GM21825 (cell line): ENCODE measurements around the gene HNRNPA3.
"Not testable (repeated sequence)": the region's sequence is repeated elsewhere in the genome, so short reads cannot be mapped to it uniquely, and the experiment has no call there.

Experiments used
- ATAC-seq: cut with Tn5 transposase; IDR thresholded peaks from one replicate; pipeline ENCODE4 v1.9.1; 2021; ENCODE audit warnings: mild to moderate bottlenecking, moderate library complexity; ENCODE audit not compliant: unreplicated experiment

The HNRNPA3 gene

DNA sequence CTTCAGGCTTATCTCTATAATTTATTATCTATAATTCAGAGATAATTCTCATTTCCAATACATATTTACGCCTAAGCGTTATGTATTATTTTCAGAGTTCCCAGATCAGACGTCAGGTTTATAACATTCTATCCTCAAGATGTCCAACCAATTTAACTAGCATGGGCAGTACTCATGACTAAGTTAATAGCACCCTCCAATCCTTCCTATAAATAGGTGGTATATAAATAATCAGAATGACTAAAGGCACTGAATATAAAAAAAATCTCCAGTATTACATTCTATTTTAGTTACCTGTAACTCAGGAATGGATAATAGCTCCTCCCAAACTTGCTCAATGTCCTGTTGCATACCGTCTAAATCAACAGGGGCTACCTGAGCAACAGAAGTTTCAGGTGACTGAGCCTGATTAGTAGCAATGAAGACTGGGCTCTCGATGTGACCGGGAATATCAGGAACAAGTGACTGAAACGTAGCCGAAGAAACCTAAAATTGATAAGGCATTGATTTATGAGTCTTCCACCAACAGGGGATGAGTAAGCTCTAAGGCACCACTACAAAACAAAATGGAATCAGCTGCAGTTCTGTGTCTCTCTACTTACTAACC, 19.6 kb downstream of the HNRNPA3 start:
- no peak for ATAC-seq

DNA sequence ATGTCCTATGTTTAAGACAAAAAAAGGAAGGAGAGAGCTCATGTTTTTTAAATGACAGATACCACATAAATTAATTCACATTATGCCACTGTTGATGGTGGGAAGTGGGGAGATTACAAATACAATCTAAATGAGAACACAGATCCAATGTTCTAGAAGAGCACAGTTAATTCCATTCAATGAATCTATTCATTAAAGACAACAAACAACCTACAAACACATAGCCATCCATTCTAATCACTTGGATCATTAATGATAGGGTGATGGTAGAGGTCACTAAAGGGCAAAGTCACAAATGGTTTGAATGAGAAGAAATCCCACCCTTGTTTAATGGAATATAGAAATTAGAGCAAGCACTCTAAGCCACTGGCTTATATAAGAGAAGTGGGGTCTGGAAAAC, 21.7 kb downstream of the HNRNPA3 start:
- ATAC-seq: no peak

DNA sequence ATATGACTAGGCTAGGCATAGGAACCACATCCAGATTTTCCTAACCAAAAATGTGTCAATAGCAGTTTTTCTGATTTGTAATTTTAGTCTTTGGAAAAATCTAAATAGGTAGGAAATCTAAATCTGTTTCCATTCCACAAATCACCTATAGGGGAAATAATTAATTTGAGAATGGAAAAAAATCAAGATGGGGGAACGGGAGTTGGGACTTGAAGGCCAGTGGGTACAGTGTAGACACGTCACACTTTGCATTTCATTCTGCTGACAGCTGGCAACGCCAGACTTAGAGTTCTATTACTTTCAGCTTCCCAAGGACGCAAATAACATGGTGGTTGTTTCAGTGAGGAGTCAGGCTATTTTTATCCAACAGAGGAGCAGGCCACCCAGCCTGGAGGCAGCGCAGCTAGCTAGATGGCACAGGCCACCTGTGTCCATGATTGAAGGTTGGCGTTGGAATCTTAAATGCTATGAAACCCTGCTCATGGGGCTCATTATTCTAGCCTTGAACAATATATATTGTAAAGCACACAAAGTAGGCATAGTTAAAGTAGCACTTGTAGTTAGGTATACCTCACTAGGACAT, 23.4 kb downstream of the HNRNPA3 start:
- no peak for ATAC-seq

- ATAC-seq: no peak
Observed at GRCh38 chr2:177237932-177238331, 25.3 kb downstream of the HNRNPA3 start.

GRCh38 chr2:177239053-177239452, 26.5 kb downstream of the HNRNPA3 start:
- no peak for ATAC-seq

GRCh38 chr2:177239932-177240630, 27.5 kb downstream of the HNRNPA3 start:
- peak; percentile 82 for ATAC-seq

GRCh38 chr2:177241711-177242120, 29.1 kb downstream of the HNRNPA3 start:
- no peak for ATAC-seq

DNA sequence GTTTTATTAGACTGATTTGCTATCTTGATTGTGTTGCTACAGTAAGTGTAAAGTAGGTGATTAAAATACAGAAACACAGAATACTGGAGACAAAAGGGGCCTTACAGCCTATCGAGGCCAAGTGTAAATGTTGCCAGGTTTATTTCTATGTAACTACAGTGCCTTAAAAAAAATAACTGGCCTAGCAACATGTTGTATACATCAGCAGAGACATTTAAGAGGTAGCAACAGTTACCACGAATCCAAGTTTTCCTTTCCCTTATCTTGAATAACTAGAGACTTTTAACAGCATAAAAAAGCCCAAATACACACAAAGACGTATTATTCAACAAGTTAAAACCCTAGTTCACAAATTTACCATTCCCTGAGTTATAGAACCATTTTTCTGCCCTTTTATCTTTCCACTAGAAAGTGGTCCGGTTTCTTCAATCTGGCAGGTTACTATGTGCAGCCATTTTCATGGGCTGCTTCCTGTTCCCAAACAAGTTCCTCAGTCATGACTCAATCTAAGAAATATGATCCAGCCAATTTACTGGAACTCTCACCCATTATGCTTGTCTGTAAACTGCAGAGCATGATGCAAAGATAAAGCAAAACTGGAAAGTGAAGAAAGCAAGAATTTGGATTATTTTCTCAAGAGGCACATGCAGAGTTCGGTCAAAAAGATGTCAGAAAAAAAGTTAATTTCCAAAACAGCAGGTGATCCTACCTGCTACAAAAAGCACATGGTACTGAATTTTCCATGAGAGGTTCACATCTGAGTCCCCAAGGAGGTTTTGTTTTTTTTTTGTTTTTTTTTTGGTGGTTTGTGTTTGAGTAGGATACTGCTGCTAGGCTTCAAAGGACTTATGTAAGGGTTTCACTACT, 29.8 kb downstream of the HNRNPA3 start:
- no peak for ATAC-seq

- no peak for ATAC-seq
Observed at GRCh38 chr2:177243073-177243472, 30.5 kb downstream of the HNRNPA3 start.

DNA sequence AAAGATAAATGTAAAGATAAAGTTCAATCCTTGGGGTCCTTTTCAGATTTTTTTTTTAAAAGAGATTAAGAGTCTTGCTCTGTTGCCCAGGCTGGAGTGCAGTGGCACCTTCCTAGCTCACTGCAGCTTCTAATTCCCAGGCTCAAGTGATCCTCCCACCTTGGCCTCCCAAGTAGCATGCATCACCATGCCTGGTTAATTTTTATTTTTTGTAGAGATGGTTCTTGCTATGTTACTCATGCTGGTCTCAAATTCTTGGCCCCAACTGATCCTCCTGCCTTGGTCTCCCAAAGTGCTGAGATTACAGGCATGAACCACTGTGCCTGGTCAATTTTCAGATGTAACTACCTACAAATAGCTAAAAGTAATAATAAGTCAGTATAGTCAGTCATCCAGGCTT, 30.9 kb downstream of the HNRNPA3 start:
- ATAC-seq: no peak

- no peak for ATAC-seq
Observed at GRCh38 chr2:177244244-177244771, 31.7 kb downstream of the HNRNPA3 start.

DNA sequence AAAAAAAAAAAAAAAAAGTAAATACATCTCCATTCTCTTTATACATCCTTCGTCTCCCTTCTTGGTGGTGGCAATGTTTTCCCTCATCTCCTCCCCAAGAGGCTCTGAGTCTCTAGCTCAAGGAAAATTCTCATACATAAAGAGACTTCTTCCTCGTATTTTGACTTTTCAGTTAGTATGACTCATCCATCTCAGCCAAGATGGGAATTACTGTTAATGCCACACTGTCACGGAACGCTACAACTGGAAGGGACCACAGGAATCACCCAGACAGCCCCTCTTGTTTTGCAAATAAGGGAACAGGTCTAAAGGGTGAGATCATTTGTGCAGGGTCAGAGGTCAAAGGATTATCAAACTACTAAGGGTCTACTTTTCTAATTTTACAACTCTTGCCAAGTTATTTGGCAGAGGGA, 32.4 kb downstream of the HNRNPA3 start:
- no peak for ATAC-seq

DNA sequence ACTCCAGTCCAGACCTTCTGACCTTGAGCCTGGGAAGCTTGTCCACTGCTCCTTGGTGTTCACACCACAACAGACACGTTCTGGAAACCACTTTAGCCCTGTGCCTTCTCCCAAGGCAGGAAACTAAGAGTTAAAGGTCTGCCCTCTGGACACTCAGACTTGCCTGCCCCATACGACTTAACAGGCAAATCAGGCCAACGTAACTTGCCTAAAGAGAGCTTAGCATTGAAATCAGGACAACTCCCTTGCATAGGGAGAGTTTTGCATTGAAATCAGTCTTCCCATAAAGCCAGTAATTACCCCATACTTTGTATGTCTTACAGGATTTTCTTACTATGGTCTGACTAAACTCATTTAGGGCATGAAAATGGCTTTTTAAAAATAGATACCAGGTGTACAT, 33.4 kb downstream of the HNRNPA3 start:
- no peak for ATAC-seq

- ATAC-seq: not testable (repeated sequence)
Observed at GRCh38 chr2:177246523-177247030, 34.0 kb downstream of the HNRNPA3 start.

GRCh38 chr2:177247693-177248262, 35.2 kb downstream of the HNRNPA3 start:
- ATAC-seq: no peak

- no peak for ATAC-seq
Observed at GRCh38 chr2:177249038-177249437, 36.4 kb downstream of the HNRNPA3 start.

GRCh38 chr2:177250461-177250860, 37.9 kb downstream of the HNRNPA3 start:
- ATAC-seq: no peak

GRCh38 chr2:177251165-177251542, 38.6 kb downstream of the HNRNPA3 start:
- ATAC-seq: no peak

DNA sequence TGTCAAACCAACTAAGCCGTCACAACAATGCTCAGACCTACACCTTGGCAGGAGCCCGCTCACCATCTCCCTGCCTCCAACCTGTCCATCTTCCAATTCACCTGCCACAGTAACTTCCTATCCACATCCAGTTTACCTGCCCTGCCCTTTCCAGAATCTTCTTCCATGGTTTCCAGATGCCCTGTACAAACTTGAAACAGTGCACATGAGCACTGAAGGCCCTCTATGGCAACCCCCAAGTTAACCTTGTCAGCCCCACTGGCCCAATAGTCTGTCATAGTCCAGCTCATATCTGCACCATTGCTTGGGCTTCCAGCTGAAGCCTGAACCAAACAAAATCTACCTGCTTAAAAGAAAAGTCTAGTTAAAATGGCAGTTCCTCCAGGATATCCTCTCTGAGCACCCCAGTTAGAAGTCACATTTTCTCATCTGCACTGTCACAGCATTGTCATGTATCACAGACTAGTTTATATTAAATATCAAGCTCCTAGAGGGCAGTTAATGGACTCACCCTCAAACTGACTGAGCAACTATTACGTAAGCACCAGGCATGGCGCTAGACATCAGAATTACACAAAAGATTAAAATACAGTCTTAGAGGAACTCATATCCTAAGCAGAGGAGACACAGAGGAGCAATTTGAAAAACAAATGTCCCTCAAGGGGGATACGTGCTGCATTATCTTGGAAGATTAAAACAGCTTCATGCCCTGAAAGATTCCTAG, 40.4 kb downstream of the HNRNPA3 start:
- no peak for ATAC-seq

- no peak for ATAC-seq
Observed at GRCh38 chr2:177253704-177254103, 41.1 kb downstream of the HNRNPA3 start.
